Measurements from ENCODE around the gene KRTAP10-2. TPM values are rescaled to one million over a fixed set of nuclear protein-coding genes. Genes with fewer than 3 reads are reported as not detected.

KRTAP10-2 gene
- total and polyA plus RNA-seq, 2 donors (not counting 1 experiment from before 2014, with no cell fraction given), result not detected

DNA sequence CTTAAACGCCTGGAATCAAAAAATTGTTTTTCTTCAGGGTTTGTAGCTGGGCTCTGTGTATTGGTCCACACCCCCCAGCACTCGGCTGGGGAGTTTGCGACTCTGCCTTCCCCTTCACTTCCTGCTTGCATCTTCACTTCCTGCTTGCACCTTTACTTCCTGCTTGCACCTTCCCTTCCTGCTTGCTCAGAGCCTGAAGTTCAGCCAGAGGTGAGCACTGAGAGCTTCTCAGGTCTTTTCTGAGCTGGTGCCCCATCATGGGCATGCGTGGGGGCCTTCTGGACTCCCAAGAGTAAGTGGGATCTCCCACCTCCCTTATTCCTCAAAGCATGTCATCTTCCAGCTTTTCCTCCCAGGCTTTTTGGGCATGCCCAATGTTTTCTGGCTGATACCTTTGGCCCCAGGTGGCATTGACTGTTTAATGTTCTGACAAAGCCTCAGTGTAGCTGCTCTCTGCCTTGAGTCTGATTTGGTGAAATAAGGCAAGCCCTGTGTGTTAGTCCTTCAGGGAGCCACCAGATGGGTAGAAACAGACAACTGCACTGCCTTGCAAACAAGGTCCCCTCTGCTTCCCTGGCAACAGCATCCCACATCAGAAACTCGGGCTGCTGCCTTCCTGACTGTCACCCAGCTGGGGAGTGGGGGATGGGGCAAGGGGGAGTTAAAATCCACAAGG lies 3.5 kb downstream of the KRTAP10-2 start:
- Histone ChIP-seq H2AFZ (ENCODE audit: low read length) (no peak overlapping the region), H3K27me3 (ENCODE audit: control insufficient read depth, insufficient read depth, low read length) (no peaks in the 10 kb centered on the region), H3K4me1 (ENCODE audit: control insufficient read depth, extremely low read depth, insufficient read depth, low read length) (no peaks in the 10 kb centered on the region), H3K4me3 (replicated peaks in 1 of 4; ENCODE audit: control extremely low read depth in 1 of 4, insufficient read depth in 1 of 4, low read depth in 3 of 4, low read length in 4 of 4) (no peak overlapping the region), H3K4me2 (ENCODE audit: extremely low read depth, insufficient read depth, low read length) (no peak overlapping the region), H3K27ac (ENCODE audit: insufficient read depth, low read length) (no peak overlapping the region), H3K9ac (ENCODE audit: insufficient read depth, low read length) (no peak overlapping the region), H4K20me1 (ENCODE audit: control insufficient read depth, extremely low read depth, insufficient read depth, low read length) (no peaks in the 10 kb centered on the region), H3K79me2 (ENCODE audit: control insufficient read depth, insufficient read depth, low read length) (no peaks in the 10 kb centered on the region), H3K36me3 (ENCODE audit: control insufficient read depth, insufficient read depth, low read length) (no peaks in the 10 kb centered on the region), H3K9me3 (ENCODE audit: control insufficient read depth, insufficient read depth, low read depth, low read length) (no peaks in the 10 kb centered on the region)
- TF ChIP-seq EZH2 (IDR thresholded peaks at IDR 0.05; ENCODE audit: low read length, missing control alignments) (no peak), CTCF (conservative IDR thresholded peaks at IDR 0.05 in 1 of 2, IDR thresholded peaks at IDR 0.05 in 1 of 2; ENCODE audit: low read depth in 1 of 2, low read length in 2 of 2) (no peak)
- no peak for DNase-seq (ENCODE audit: low read depth in 2 of 2)

DNA sequence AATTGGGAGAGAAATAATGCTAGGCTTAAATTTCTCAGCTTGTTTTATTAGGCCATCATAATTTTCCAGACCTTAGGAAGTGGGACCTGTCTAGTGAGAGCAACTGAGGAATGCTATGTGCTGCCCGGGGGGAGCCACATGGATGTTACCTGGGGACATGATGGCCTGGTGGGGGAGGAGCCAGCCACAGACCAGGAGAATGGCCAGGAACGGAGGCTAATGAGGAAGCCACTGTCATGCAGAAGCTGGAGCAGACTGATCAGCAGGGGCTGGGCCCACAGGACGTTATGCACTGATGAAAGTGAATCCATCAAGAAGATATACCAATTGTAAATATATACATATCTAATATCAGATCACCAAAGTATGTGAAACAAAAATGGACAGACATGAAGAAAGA lies 6.7 kb downstream of the KRTAP10-2 start:
- H3K9ac ChIP-seq (ENCODE audit: insufficient read depth, low read length), result no peak overlapping the region
- no peak overlapping the region for H3K4me3 ChIP-seq (replicated peaks in 1 of 4; ENCODE audit: control extremely low read depth in 1 of 4, insufficient read depth in 1 of 4, low read depth in 3 of 4, low read length in 4 of 4)
- H3K27ac ChIP-seq (ENCODE audit: insufficient read depth, low read length), result no peak overlapping the region
- H3K27me3 ChIP-seq (ENCODE audit: control insufficient read depth, insufficient read depth, low read length), result no peaks in the 10 kb centered on the region
- no peak overlapping the region for H3K4me2 ChIP-seq (ENCODE audit: extremely low read depth, insufficient read depth, low read length)
- H3K9me3 ChIP-seq (ENCODE audit: control insufficient read depth, insufficient read depth, low read depth, low read length), result no peaks in the 10 kb centered on the region
- no peak for DNase-seq (ENCODE audit: low read depth in 2 of 2)
- no peak overlapping the region for H2AFZ ChIP-seq (ENCODE audit: low read length)
- TF ChIP-seq EZH2 (IDR thresholded peaks at IDR 0.05; ENCODE audit: low read length, missing control alignments) (no peak), CTCF (conservative IDR thresholded peaks at IDR 0.05 in 1 of 2, IDR thresholded peaks at IDR 0.05 in 1 of 2; ENCODE audit: low read depth in 1 of 2, low read length in 2 of 2) (no peak)
- no peaks in the 10 kb centered on the region for H3K36me3 ChIP-seq (ENCODE audit: control insufficient read depth, insufficient read depth, low read length)
- H4K20me1 ChIP-seq (ENCODE audit: control insufficient read depth, extremely low read depth, insufficient read depth, low read length), result no peaks in the 10 kb centered on the region
- no peaks in the 10 kb centered on the region for H3K4me1 ChIP-seq (ENCODE audit: control insufficient read depth, extremely low read depth, insufficient read depth, low read length)
- no peaks in the 10 kb centered on the region for H3K79me2 ChIP-seq (ENCODE audit: control insufficient read depth, insufficient read depth, low read length)

GRCh38 chr21:44542716-44543115 lies 8.6 kb downstream of the KRTAP10-2 start:
- H3K36me3 ChIP-seq (ENCODE audit: control insufficient read depth, insufficient read depth, low read length), result no peaks in the 10 kb centered on the region
- no peak for TF ChIP-seq CTCF (conservative IDR thresholded peaks at IDR 0.05 in 1 of 2, IDR thresholded peaks at IDR 0.05 in 1 of 2; ENCODE audit: low read depth in 1 of 2, low read length in 2 of 2)
- no peak for TF ChIP-seq EZH2 (IDR thresholded peaks at IDR 0.05; ENCODE audit: low read length, missing control alignments)
- no peak for DNase-seq (ENCODE audit: low read depth in 2 of 2)

More at GRCh38 chr21:44542716-44543115, 8.6 kb downstream of the KRTAP10-2 start:
- Histone ChIP-seq H3K4me3 (replicated peaks in 1 of 4; ENCODE audit: control extremely low read depth in 1 of 4, insufficient read depth in 1 of 4, low read depth in 3 of 4, low read length in 4 of 4) (no peak overlapping the region), H4K20me1 (ENCODE audit: control insufficient read depth, extremely low read depth, insufficient read depth, low read length) (no peaks in the 10 kb centered on the region), H3K9ac (ENCODE audit: insufficient read depth, low read length) (no peak overlapping the region), H3K4me2 (ENCODE audit: extremely low read depth, insufficient read depth, low read length) (no peak overlapping the region), H3K4me1 (ENCODE audit: control insufficient read depth, extremely low read depth, insufficient read depth, low read length) (no peaks in the 10 kb centered on the region), H3K79me2 (ENCODE audit: control insufficient read depth, insufficient read depth, low read length) (no peaks in the 10 kb centered on the region), H3K9me3 (ENCODE audit: control insufficient read depth, insufficient read depth, low read depth, low read length) (no peaks in the 10 kb centered on the region), H3K27ac (ENCODE audit: insufficient read depth, low read length) (no peak overlapping the region), H3K27me3 (ENCODE audit: control insufficient read depth, insufficient read depth, low read length) (no peaks in the 10 kb centered on the region), H2AFZ (ENCODE audit: low read length) (no peak overlapping the region)

All from fibroblast of lung (primary cell).